HepG2 (cell line): Measurements from ENCODE around the gene ZNF597. TPM values are rescaled to one million over a fixed set of nuclear protein-coding genes. Genes with fewer than 3 reads are reported as not detected.

Source experiments
- BORCS8-MEF2B ChIP-seq: sonication (generic); formaldehyde crosslinking; IDR thresholded peaks from 2 replicates; pipeline ENCODE4 v1.8.0; 2022; ENCODE audit warnings: mild to moderate bottlenecking, missing genetic modification reagents
- CREB1 ChIP-seq, 2 experiments: fragments of 450-650 bp in 1 of 2; IDR thresholded peaks; 2 replicates each; pipeline ENCODE4 v1.6.1; 2016 to 2017; ENCODE audit warnings: control low read depth in 1 of 2, mild to moderate bottlenecking in 1 of 2, missing compliant biosample characterization in 1 of 2, missing genetic modification characterization in 1 of 2
- ETS1 ChIP-seq: sonication (generic); formaldehyde crosslinking; IDR thresholded peaks from 2 replicates; pipeline ENCODE4 v1.4.0; 2020; ENCODE audit warnings: missing genetic modification reagents
- FOXK1 ChIP-seq: sonication (generic); formaldehyde crosslinking; IDR thresholded peaks from 2 replicates; pipeline ENCODE4 v1.4.0; 2020; ENCODE audit warnings: low read depth, missing genetic modification reagents, borderline replicate concordance
- GATAD1 ChIP-seq: IDR thresholded peaks from 2 replicates; pipeline ENCODE4 v1.6.1; 2016; ENCODE audit warnings: missing genetic modification reagents, missing compliant biosample characterization
- GPBP1L1 ChIP-seq: sonication (generic); formaldehyde crosslinking; IDR thresholded peaks from 2 replicates; pipeline ENCODE4 v1.5.0; 2020; ENCODE audit warnings: mild to moderate bottlenecking, missing genetic modification reagents
- ISL2 ChIP-seq: sonication (generic); formaldehyde crosslinking; IDR thresholded peaks from 2 replicates; pipeline ENCODE4 v1.5.0; 2020; ENCODE audit warnings: missing genetic modification reagents
- JUNB ChIP-seq: sonication (generic); formaldehyde crosslinking; IDR thresholded peaks from 2 replicates; pipeline ENCODE4 v1.8.0; 2022; ENCODE audit warnings: missing genetic modification reagents, mild to moderate bottlenecking, borderline replicate concordance
- MIXL1 ChIP-seq: IDR thresholded peaks from 2 replicates; pipeline ENCODE4 v1.6.1; 2016
- PHF5A ChIP-seq: IDR thresholded peaks from one replicate; pipeline ENCODE4 v1.6.1; 2018; ENCODE audit warnings: low read depth, missing genetic modification reagents; ENCODE audit not compliant: unreplicated experiment
- PLRG1 ChIP-seq: fragments of 450-650 bp; conservative IDR thresholded peaks from 2 replicates; pipeline ENCODE4 v1.6.1; 2016
- RBM39 ChIP-seq: fragments of 200-400 bp; formaldehyde crosslinking; IDR thresholded peaks from one replicate; pipeline ENCODE4 v1.6.1; 2018; ENCODE audit warnings: antibody characterized with exemption, mild to moderate bottlenecking, low read depth, low read length; ENCODE audit not compliant: poor library complexity, severe bottlenecking
- SNAPC2 ChIP-seq: sonication (generic); formaldehyde crosslinking; IDR thresholded peaks from 2 replicates; pipeline ENCODE4 v1.8.1; 2022; ENCODE audit warnings: mild to moderate bottlenecking, missing genetic modification reagents
- TBX3 ChIP-seq: fragments of 450-650 bp; IDR thresholded peaks from 2 replicates; pipeline ENCODE4 v1.6.1; 2017; ENCODE audit warnings: antibody characterized with exemption, mild to moderate bottlenecking, inconsistent platforms, borderline replicate concordance
- WIZ ChIP-seq: sonication (generic); formaldehyde crosslinking; IDR thresholded peaks from 2 replicates; pipeline ENCODE4 v1.5.1; 2020; ENCODE audit warnings: mild to moderate bottlenecking, missing genetic modification reagents
- ZNF224 ChIP-seq: sonication (generic); formaldehyde crosslinking; IDR thresholded peaks from 2 replicates; pipeline ENCODE4 v1.5.0; 2020; ENCODE audit warnings: mild to moderate bottlenecking, missing genetic modification reagents
- ZNF232 ChIP-seq: sonication (generic); formaldehyde crosslinking; IDR thresholded peaks from 2 replicates; pipeline ENCODE4 v1.4.0; 2020; ENCODE audit warnings: missing genetic modification reagents, borderline replicate concordance
- ZNF460 ChIP-seq: sonication (generic); formaldehyde crosslinking; IDR thresholded peaks from 2 replicates; pipeline ENCODE4 v1.5.1; 2020; ENCODE audit warnings: missing genetic modification reagents, mild to moderate bottlenecking, borderline replicate concordance
- ZNF616 ChIP-seq: sonication (generic); formaldehyde crosslinking; IDR thresholded peaks from 2 replicates; pipeline ENCODE4 v1.5.0; 2020; ENCODE audit warnings: low read depth, mild to moderate bottlenecking, missing genetic modification reagents
- ZNF704 ChIP-seq: sonication (generic); formaldehyde crosslinking; IDR thresholded peaks from 2 replicates; pipeline ENCODE4 v1.8.1; 2023; ENCODE audit warnings: mild to moderate bottlenecking, inconsistent platforms, moderate library complexity, missing genetic modification reagents, borderline replicate concordance
- polyA plus RNA-seq, 8 experiments: library from polyadenylated mRNA; depleted of rRNA in 3 of 8; stranded (reverse) in 7 of 8; unstranded in 1 of 8; fragments of >200 nt; fragmentation: Illumina TruSeq in 4 of 8; extraction: Trizol in 4 of 8; gene quantifications; 2 replicates each; pipeline versions ENCODE4 v1.2.1 to v1.2.3, GENCODE V29; 2011 to 2016; ENCODE audit warnings: low read depth in 4 of 8, missing spikeins in 1 of 8, mixed read lengths in 1 of 8; ENCODE audit not compliant: insufficient read depth in 1 of 8
- total RNA-seq, 5 experiments: library from RNA; depleted of rRNA; stranded (reverse); fragments of >200 nt; fragmentation: Illumina TruSeq; extraction: Trizol; gene quantifications; 2 replicates each; pipeline ENCODE4 v1.2.3, GENCODE V29; 2016; ENCODE audit warnings: low read depth in 1 of 5
- TF ChIP-seq, protein P1 (sequence below): sonication (generic); formaldehyde crosslinking; IDR thresholded peaks from 2 replicates; pipeline ENCODE4 v1.8.0; 2022; ENCODE audit warnings: low read depth, missing genetic modification reagents

Gene ZNF597
- total and polyA plus RNA-seq, 2 of the 13 experiments (the other 11 are each of a cell fraction or from before 2014, with no cell fraction given) = 1.3 to 2.4 TPM

DNA sequence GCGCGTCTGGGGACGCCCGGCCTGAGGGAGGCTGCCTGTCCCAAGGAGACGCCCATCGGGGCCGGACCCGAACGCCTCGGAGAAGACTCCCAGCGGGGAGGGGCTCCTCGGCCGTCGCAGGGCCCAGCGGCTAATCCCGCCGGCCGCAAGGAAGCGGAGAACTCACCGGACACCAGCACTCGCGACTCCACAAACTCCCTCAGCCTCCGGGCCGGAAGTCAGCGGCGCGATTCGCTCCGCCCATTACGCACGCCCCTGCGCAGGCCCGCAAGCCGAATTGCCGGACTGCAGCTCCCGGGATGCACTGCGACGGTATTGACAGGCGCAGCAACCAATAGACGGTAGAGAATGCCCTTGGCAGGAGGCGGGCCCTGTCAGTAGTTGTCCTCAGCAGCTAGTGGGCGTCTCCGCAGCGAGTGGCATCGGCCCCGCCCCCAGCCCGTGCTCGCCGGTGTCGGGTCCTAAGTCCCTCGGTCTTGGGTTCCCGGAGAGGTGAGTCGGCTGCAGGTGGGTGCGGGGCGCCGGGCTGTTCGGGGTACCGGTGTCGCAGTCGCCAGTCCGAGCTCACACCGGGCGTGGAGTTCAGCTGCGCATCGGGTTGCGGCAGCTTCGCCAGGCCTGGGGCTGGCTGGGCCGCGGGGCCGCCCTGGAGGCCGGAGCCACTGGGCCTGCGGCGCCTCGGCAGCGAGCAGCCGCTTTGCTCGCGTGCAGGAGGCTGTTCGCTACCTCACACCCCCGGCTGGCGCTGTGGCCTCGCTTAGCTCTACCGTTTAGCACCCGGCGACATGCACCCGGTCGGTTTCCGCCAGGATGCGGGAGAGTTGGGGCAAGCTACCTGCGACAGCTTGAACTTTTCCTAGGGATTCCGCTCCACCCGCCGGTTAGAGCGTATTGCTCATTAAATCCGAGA is 42.3 kb downstream of the ZNF597 start, which contains the start of the genes ZNF174 and ZSCAN32 (continued):
- peak; percentile 28; the same call in 1 of the 2 replicates for TF ChIP-seq ZNF460 (CRISPR knock-in tag)
- no peak for TF ChIP-seq WIZ (CRISPR knock-in tag)
- peak; percentile 81; the same call in 1 of the 2 replicates for TF ChIP-seq ZNF616 (CRISPR knock-in tag)
- peak; percentile 84 for TF ChIP-seq CREB1 (IDR thresholded peaks at IDR 0.05)
- peak; percentile 84 for TF ChIP-seq CREB1 (CRISPR knock-in tag; IDR thresholded peaks at IDR 0.05)
- peak; percentile 67 for TF ChIP-seq TBX3
- peak; percentile 13 for TF ChIP-seq ISL2 (CRISPR knock-in tag)
- peak; percentile 86 for TF ChIP-seq GATAD1 (CRISPR knock-in tag)
- no peak for TF ChIP-seq GPBP1L1
- TF ChIP-seq ZNF224 (CRISPR knock-in tag) = no peak
- TF ChIP-seq ETS1 (CRISPR knock-in tag) = no peak
- TF ChIP-seq ZNF704 (CRISPR knock-in tag) = peak; percentile 79; the same call in 1 of the 2 replicates
- peak; percentile 85; the same call in 1 of the 2 replicates for TF ChIP-seq FOXK1
- peak; percentile 34 for TF ChIP-seq PHF5A (CRISPR knock-in tag)
- TF ChIP-seq MIXL1 (CRISPR knock-in tag) = peak; percentile 54; the same call in 1 of the 2 replicates
- TF ChIP-seq, protein P1, sequence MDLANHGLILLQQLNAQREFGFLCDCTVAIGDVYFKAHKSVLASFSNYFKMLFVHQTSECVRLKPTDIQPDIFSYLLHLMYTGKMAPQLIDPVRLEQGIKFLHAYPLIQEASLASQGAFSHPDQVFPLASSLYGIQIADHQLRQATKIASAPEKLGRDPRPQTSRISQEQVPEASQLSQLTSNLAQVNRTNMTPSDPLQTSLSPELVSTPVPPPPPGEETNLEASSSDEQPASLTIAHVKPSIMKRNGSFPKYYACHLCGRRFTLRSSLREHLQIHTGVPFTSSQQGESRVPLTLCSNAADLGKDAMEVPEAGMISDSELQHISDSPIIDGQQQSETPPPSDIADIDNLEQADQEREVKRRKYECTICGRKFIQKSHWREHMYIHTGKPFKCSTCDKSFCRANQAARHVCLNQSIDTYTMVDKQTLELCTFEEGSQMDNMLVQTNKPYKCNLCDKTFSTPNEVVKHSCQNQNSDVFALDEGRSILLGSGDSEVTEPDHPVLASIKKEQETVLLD (CRISPR knock-in tag) = peak; percentile 96
- peak; percentile 66; the same call in 1 of the 2 replicates for TF ChIP-seq BORCS8-MEF2B (CRISPR knock-in tag)
- TF ChIP-seq PLRG1 = no peak
- peak; percentile 85 for TF ChIP-seq RBM39
- 0 out of 2 replicates have a peak, but pooled peaks have one; percentile 62 for TF ChIP-seq ZNF232 (CRISPR knock-in tag)
- TF ChIP-seq SNAPC2 (CRISPR knock-in tag) = peak; percentile 51; the same call in 1 of the 2 replicates
- peak; percentile 45; the same call in 1 of the 2 replicates for TF ChIP-seq JUNB
